ENCODE measurements around the gene LDHAL6B. TPM values are rescaled to one million over a fixed set of nuclear protein-coding genes. Genes with fewer than 3 reads are reported as not detected.

LDHAL6B gene
- total RNA-seq, 2 donors from 2014 or later, result not detected

GRCh38 chr15:59172289-59172901 lies 34.2 kb upstream of the LDHAL6B start:
- no peaks in the 10 kb centered on the region for H3K9me3 Mint-ChIP-seq
- H3K27ac Mint-ChIP-seq, result no peak overlapping the region
- H3K27me3 Mint-ChIP-seq, result peaks cover 4% of the 10 kb centered on the region
- H3K36me3 Mint-ChIP-seq (ENCODE audit: low read depth), result no peaks in the 10 kb centered on the region
- H3K4me3 Mint-ChIP-seq, result no peak overlapping the region
- peaks cover 2% of the 10 kb centered on the region for H3K4me1 Mint-ChIP-seq
- ATAC-seq (replicated peaks), result no peak

- Mint-ChIP-seq H3K4me1 (peaks cover 4% of the 10 kb centered on the region), H3K4me3 (no peak overlapping the region), H3K9me3 (no peaks in the 10 kb centered on the region), H3K27me3 (peaks cover 8% of the 10 kb centered on the region), H3K36me3 (ENCODE audit: low read depth) (no peaks in the 10 kb centered on the region), H3K27ac (no peak overlapping the region)
- no peak for ATAC-seq (replicated peaks)
These were observed 33.4 kb upstream of the LDHAL6B start for GRCh38 chr15:59173194-59173593.

GRCh38 chr15:59174151-59174834 lies 32.4 kb upstream of the LDHAL6B start:
- H3K27ac Mint-ChIP-seq, result no peak overlapping the region
- no peaks in the 10 kb centered on the region for H3K9me3 Mint-ChIP-seq
- no peak for ATAC-seq (replicated peaks)
- H3K27me3 Mint-ChIP-seq, result peaks cover 13% of the 10 kb centered on the region
- peaks cover 4% of the 10 kb centered on the region for H3K4me1 Mint-ChIP-seq
- H3K36me3 Mint-ChIP-seq (ENCODE audit: low read depth), result no peaks in the 10 kb centered on the region
- H3K4me3 Mint-ChIP-seq, result no peak overlapping the region

- Mint-ChIP-seq H3K36me3 (ENCODE audit: low read depth) (no peaks in the 10 kb centered on the region), H3K27me3 (peaks cover 13% of the 10 kb centered on the region), H3K4me3 (no peak overlapping the region), H3K9me3 (no peaks in the 10 kb centered on the region), H3K27ac (no peak overlapping the region), H3K4me1 (peaks cover 4% of the 10 kb centered on the region)
- peak; percentile 91 for ATAC-seq (replicated peaks)
These were observed 31.5 kb upstream of the LDHAL6B start for GRCh38 chr15:59174835-59175831.

GRCh38 chr15:59176653-59177316 lies 29.9 kb upstream of the LDHAL6B start:
- Mint-ChIP-seq H3K4me1 (peaks cover 4% of the 10 kb centered on the region), H3K27me3 (peaks cover 13% of the 10 kb centered on the region), H3K27ac (no peak overlapping the region), H3K4me3 (no peak overlapping the region), H3K9me3 (peaks cover 3% of the 10 kb centered on the region), H3K36me3 (ENCODE audit: low read depth) (no peaks in the 10 kb centered on the region)
- peak; percentile 8 for ATAC-seq (replicated peaks)

GRCh38 chr15:59177317-59177660 lies 29.4 kb upstream of the LDHAL6B start:
- no peak overlapping the region for H3K27ac Mint-ChIP-seq
- peak; percentile 41 for ATAC-seq (replicated peaks)
- peaks cover 4% of the 10 kb centered on the region for H3K4me1 Mint-ChIP-seq
- H3K4me3 Mint-ChIP-seq, result no peak overlapping the region
- no peaks in the 10 kb centered on the region for H3K36me3 Mint-ChIP-seq (ENCODE audit: low read depth)
- peaks cover 3% of the 10 kb centered on the region for H3K9me3 Mint-ChIP-seq
- peaks cover 13% of the 10 kb centered on the region for H3K27me3 Mint-ChIP-seq

- H3K27me3 Mint-ChIP-seq, result peaks cover 13% of the 10 kb centered on the region
- ATAC-seq (replicated peaks), result no peak
- no peaks in the 10 kb centered on the region for H3K36me3 Mint-ChIP-seq (ENCODE audit: low read depth)
- H3K4me1 Mint-ChIP-seq, result peaks cover 4% of the 10 kb centered on the region
- H3K27ac Mint-ChIP-seq, result no peak overlapping the region
- H3K4me3 Mint-ChIP-seq, result no peak overlapping the region
- H3K9me3 Mint-ChIP-seq, result peaks cover 3% of the 10 kb centered on the region
These were observed 28.4 kb upstream of the LDHAL6B start for GRCh38 chr15:59178151-59178695.

GRCh38 chr15:59179717-59180116 lies 26.9 kb upstream of the LDHAL6B start:
- Mint-ChIP-seq H3K36me3 (ENCODE audit: low read depth) (no peaks in the 10 kb centered on the region), H3K4me3 (no peak overlapping the region), H3K27me3 (peaks cover 13% of the 10 kb centered on the region), H3K9me3 (peaks cover 3% of the 10 kb centered on the region), H3K4me1 (peaks cover 4% of the 10 kb centered on the region), H3K27ac (no peak overlapping the region)
- no peak for ATAC-seq (replicated peaks)

GRCh38 chr15:59180945-59181600 lies 25.6 kb upstream of the LDHAL6B start:
- Mint-ChIP-seq H3K9me3 (peaks cover 3% of the 10 kb centered on the region), H3K27me3 (peaks cover 13% of the 10 kb centered on the region), H3K36me3 (ENCODE audit: low read depth) (no peaks in the 10 kb centered on the region), H3K4me1 (peaks cover 4% of the 10 kb centered on the region), H3K27ac (no peak overlapping the region), H3K4me3 (no peak overlapping the region)
- no peak for ATAC-seq (replicated peaks)

- Mint-ChIP-seq H3K27ac (no peak overlapping the region), H3K4me1 (no peaks in the 10 kb centered on the region), H3K27me3 (peaks cover 10% of the 10 kb centered on the region), H3K4me3 (no peak overlapping the region), H3K36me3 (ENCODE audit: low read depth) (no peaks in the 10 kb centered on the region), H3K9me3 (peaks cover 3% of the 10 kb centered on the region)
- ATAC-seq (replicated peaks), result no peak
These were observed 20.9 kb upstream of the LDHAL6B start for GRCh38 chr15:59185725-59186124.

GRCh38 chr15:59186501-59186900 lies 20.1 kb upstream of the LDHAL6B start:
- Mint-ChIP-seq H3K27ac (no peak overlapping the region), H3K4me3 (no peak overlapping the region), H3K27me3 (peaks cover 12% of the 10 kb centered on the region), H3K4me1 (no peaks in the 10 kb centered on the region), H3K36me3 (ENCODE audit: low read depth) (no peaks in the 10 kb centered on the region), H3K9me3 (peaks cover 3% of the 10 kb centered on the region)
- no peak for ATAC-seq (replicated peaks)

GRCh38 chr15:59189241-59189640 lies 17.4 kb upstream of the LDHAL6B start:
- Mint-ChIP-seq H3K27ac (no peak overlapping the region), H3K9me3 (no peaks in the 10 kb centered on the region), H3K4me1 (no peaks in the 10 kb centered on the region), H3K4me3 (no peak overlapping the region), H3K36me3 (ENCODE audit: low read depth) (no peaks in the 10 kb centered on the region), H3K27me3 (peaks cover 17% of the 10 kb centered on the region)
- ATAC-seq (replicated peaks), result no peak

GRCh38 chr15:59190291-59190690 lies 16.4 kb upstream of the LDHAL6B start:
- Mint-ChIP-seq H3K4me3 (no peak overlapping the region), H3K27me3 (peaks cover 17% of the 10 kb centered on the region), H3K9me3 (no peaks in the 10 kb centered on the region), H3K36me3 (ENCODE audit: low read depth) (no peaks in the 10 kb centered on the region), H3K4me1 (no peaks in the 10 kb centered on the region), H3K27ac (no peak overlapping the region)
- no peak for ATAC-seq (replicated peaks)

- Mint-ChIP-seq H3K27me3 (peaks cover 17% of the 10 kb centered on the region), H3K4me3 (no peak overlapping the region), H3K9me3 (no peaks in the 10 kb centered on the region), H3K27ac (no peak overlapping the region), H3K36me3 (ENCODE audit: low read depth) (no peaks in the 10 kb centered on the region), H3K4me1 (no peaks in the 10 kb centered on the region)
- ATAC-seq (replicated peaks), result no peak
These were observed 14.8 kb upstream of the LDHAL6B start for GRCh38 chr15:59191855-59192237.

All from activated T-helper 17 cell treated with anti-CD3 and anti-CD28 coated beads, Interleukin-2, amount 50 U/mL, for 72 hours (primary cell).